Measurements from ENCODE around the gene BMPR1A. TPM values are rescaled to one million over a fixed set of nuclear protein-coding genes. Genes with fewer than 3 reads are reported as not detected.

Gene BMPR1A
- total and polyA plus RNA-seq, 12 donors: 4.4 to 55.9 (median 27.0) TPM

- peaks cover 0 to 20% of the 10 kb centered on the region in 2 donors for H3K4me1 ChIP-seq (replicated peaks in 1 of 2)
- intact Hi-C loops (cut with DNase I): no loop called here
These were observed 29.9 kb downstream of the BMPR1A start for GRCh38 chr10:86786368-86786767.

GRCh38 chr10:86790394-86790793 lies 34.0 kb downstream of the BMPR1A start:
- no peak for DNase-seq
- no peak overlapping the region for H3K27ac ChIP-seq
- no peaks in the 10 kb centered on the region for H3K9me3 ChIP-seq (replicated peaks in 1 of 3)
- WGBS, 4 donors: 96 to 99% (median 98%) methylated on average over 3 of the region's 3 CpGs
- H3K27me3 ChIP-seq: no peaks in the 10 kb centered on the region
- H3K4me1 ChIP-seq (replicated peaks in 1 of 2): peaks cover 3 to 22% of the 10 kb centered on the region in 2 donors
- no peak overlapping the region for H3K4me3 ChIP-seq
- TF ChIP-seq CTCF (IDR thresholded peaks at IDR 0.05) (no peak), POLR2A (IDR thresholded peaks at IDR 0.05) (no peak)
- intact Hi-C loops (cut with DNase I): no loop called here
- H3K36me3 ChIP-seq (replicated peaks in 1 of 2): no peaks in the 10 kb centered on the region

More at GRCh38 chr10:86786368-86786767, 29.9 kb downstream of the BMPR1A start:
- no peak overlapping the region for H3K4me3 ChIP-seq
- no peaks in the 10 kb centered on the region for H3K27me3 ChIP-seq
- no peak for DNase-seq
- no peaks in the 10 kb centered on the region for H3K9me3 ChIP-seq (replicated peaks in 1 of 3)
- TF ChIP-seq CTCF (IDR thresholded peaks at IDR 0.05) (no peak), POLR2A (IDR thresholded peaks at IDR 0.05) (no peak)
- peak overlapping the region in 1 of 5 donors; percentile 28 for H3K27ac ChIP-seq
- 36 to 51% (median 42%) methylated on average over 4 of the region's 4 CpGs for WGBS, 4 donors
- H3K36me3 ChIP-seq (replicated peaks in 1 of 2): no peaks in the 10 kb centered on the region

- Histone ChIP-seq H3K27me3 (no peaks in the 10 kb centered on the region), H3K9me3 (replicated peaks in 1 of 3) (no peaks in the 10 kb centered on the region), H3K36me3 (replicated peaks in 1 of 2) (no peaks in the 10 kb centered on the region), H3K27ac (no peak overlapping the region), H3K4me1 (replicated peaks in 1 of 2) (peaks cover 9 to 21% of the 10 kb centered on the region in 2 donors), H3K4me3 (no peak overlapping the region)
- WGBS, 4 donors: 90 to 96% (median 95%) methylated on average over 1 of the region's 1 CpG
- TF ChIP-seq POLR2A (IDR thresholded peaks at IDR 0.05): no peak
- no peak for TF ChIP-seq CTCF (IDR thresholded peaks at IDR 0.05)
- intact Hi-C loops (cut with DNase I): no loop called here
- no peak for DNase-seq
These were observed 36.2 kb downstream of the BMPR1A start for GRCh38 chr10:86792461-86793167.

GRCh38 chr10:86793696-86794095 lies 37.3 kb downstream of the BMPR1A start:
- Histone ChIP-seq H3K36me3 (replicated peaks in 1 of 2) (no peaks in the 10 kb centered on the region), H3K27me3 (no peaks in the 10 kb centered on the region), H3K9me3 (replicated peaks in 1 of 3) (no peaks in the 10 kb centered on the region), H3K4me3 (no peak overlapping the region), H3K27ac (no peak overlapping the region), H3K4me1 (replicated peaks in 1 of 2) (peaks cover 9 to 32% of the 10 kb centered on the region in 2 donors)
- intact Hi-C loops (cut with DNase I): no loop called here
- no peak for TF ChIP-seq CTCF (IDR thresholded peaks at IDR 0.05)
- no peak for TF ChIP-seq POLR2A (IDR thresholded peaks at IDR 0.05)
- no peak for DNase-seq
- WGBS, 4 donors: 83 to 95% (median 90%) methylated on average over 4 of the region's 4 CpGs
